Activated CD8-positive, alpha-beta memory T cell treated with anti-CD3 and anti-CD28 coated beads for 24 hours (primary cell): Measurements from ENCODE around the gene TSHR.
A peak's percentile ranks its signal among the peaks of the same experiment; 100 is the strongest.
"Not testable (repeated sequence)": the region's sequence is repeated elsewhere in the genome, so short reads cannot be mapped to it uniquely, and the experiment has no call there.

Source experiments
- DNase-seq: peaks from one replicate; pipeline ENCODE4 v3.0.0-alpha.2; 2020

Gene TSHR

DNA sequence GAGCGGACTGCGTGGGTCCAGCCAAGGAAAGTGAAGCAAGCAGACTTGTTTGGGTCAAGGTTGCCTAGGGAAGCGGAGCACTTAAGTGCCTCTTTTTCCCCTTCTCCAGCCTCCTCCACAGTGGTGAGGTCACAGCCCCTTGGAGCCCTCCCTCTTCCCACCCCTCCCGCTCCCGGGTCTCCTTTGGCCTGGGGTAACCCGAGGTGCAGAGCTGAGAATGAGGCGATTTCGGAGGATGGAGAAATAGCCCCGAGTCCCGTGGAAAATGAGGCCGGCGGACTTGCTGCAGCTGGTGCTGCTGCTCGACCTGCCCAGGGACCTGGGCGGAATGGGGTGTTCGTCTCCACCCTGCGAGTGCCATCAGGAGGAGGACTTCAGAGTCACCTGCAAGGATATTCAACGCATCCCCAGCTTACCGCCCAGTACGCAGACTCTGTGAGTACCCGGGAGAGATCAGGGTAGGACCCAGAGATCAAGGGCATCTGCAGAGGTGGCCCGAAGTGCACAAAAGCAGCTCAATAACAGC lies at the start of gene TSHR:
TSHR (plus strand) TSS at position 206 of the 526 bp plus-strand sequence; CDS start at position 266, 60 bp downstream.
- DNase-seq = peak; percentile 70

DNA sequence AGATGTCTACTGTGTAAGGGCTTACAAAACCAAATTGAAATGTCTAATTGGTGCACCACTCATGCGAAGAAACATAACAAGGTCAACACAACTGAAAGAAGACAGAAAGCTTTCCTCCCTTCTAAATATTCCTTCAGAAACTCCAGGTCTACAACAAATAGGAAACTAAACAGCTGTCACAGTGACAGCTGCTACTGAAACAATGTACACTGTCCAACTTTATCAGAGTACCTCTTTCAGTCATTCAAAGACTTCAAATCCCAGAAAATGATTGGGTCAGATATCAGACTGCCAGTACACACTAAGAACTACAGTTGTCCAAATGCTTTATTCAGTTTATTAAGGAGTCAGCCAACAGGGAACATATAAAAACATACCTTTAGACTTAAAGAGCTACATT lies 49.1 kb upstream of the TSHR start:
- DNase-seq = no peak

DNA sequence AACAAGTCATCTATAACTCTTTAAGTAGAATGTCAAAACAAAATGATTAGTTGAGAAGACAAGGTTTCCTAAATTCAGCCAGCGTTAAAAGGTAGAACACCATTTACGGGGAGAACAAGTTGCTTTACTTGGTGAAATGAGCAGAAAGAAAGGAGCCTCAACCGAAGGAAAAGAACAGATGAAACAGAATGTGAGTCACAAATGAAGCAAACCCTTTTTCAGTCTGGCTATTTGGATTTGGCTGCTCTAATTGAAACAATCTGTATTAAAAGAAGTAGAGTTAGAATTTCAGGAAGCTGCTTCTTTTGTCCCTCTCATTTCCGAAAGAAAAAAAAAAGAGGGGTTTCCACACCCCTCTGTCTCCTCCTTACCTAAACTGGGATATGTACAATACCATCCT lies 48.5 kb upstream of the TSHR start:
- DNase-seq = no peak

DNA sequence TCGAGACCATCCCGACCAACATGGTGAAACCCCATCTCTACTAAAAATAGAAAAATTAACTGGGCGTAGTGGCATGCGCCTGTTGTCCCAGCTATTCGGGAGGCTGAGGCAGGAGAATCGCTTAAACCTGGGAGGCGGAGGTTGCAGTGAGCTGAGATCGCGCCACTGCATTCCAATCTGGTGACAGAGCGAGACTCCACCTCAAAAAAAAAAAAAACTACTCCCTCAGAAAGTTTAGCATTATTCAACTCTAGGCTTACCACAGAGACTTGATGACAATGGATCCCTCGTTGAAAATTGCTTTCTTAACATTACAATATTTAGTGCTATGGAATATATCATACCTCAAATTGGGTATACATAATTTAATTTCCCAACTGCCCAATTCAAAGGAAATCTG lies 43.4 kb upstream of the TSHR start:
- DNase-seq = not testable (repeated sequence)

DNA sequence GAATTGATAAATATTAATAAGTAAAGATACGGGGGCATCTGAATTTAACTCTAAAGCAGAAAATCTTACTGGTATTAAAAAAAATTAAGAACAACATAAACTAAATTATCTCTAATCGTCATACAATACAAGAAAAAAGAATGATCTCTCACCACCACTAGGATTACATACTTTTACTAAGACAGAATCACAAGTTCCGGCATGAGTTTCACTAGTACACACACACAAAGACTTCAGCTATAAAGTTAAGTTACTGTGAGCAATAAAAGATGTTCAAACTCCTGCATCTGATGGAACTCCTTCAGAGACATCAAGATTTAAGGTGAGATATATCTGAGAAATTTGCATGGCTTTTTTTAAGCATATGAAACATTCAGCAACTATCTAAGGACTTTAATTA lies 35.8 kb upstream of the TSHR start:
- no peak for DNase-seq

DNA sequence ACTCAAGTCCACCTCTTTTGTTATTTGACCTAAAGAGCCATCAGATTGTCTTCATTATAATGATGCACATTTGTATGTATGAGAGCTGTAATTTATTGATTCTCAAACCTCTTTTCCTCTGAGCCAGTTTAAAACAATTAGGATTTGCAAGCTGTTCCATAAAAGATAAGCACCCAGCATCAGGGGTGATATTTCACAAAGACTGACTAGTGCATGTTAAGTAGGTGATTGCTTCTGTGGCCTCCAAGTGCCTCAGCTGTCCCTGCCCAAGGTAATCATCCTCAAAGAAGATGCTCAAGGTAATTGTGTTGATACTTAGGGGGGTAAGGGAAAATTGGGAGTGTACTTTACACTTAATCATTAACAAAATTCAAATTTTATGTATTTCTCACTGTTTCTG lies 32.1 kb upstream of the TSHR start:
- no peak for DNase-seq

DNA sequence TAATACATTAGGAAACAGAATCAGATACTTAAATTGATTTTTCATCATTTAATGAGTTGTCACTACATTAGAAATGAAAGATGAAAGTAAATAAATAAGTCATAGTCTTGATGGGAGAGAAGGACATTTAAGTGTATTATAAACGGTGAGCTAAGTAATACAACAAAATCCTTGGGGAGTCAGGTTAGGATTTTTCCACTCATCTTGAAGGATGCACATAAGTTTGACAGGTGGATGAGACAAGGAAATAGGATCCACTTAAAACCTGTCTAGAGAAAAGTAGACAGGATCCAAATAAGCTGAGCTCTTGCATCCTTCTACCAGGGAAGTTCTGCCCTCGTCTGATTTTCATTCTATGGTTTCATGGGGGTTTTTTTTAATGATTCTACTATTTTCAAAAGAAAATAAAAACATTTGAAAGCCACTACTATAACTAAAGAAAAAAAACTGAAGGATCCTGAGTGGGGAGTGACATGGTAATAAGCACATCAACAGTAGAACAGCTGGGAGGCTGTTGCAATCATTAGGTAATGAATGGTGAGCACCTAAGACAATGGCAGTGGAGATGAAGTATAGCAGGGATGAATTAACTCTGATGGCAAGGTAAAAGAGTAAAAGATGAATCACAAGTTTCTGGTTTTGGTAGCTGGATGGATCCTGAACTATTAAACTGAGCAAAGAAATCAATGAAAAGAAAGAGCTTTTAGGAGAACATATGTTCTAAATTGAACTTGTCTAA lies 30.9 kb upstream of the TSHR start:
- DNase-seq = no peak

DNA sequence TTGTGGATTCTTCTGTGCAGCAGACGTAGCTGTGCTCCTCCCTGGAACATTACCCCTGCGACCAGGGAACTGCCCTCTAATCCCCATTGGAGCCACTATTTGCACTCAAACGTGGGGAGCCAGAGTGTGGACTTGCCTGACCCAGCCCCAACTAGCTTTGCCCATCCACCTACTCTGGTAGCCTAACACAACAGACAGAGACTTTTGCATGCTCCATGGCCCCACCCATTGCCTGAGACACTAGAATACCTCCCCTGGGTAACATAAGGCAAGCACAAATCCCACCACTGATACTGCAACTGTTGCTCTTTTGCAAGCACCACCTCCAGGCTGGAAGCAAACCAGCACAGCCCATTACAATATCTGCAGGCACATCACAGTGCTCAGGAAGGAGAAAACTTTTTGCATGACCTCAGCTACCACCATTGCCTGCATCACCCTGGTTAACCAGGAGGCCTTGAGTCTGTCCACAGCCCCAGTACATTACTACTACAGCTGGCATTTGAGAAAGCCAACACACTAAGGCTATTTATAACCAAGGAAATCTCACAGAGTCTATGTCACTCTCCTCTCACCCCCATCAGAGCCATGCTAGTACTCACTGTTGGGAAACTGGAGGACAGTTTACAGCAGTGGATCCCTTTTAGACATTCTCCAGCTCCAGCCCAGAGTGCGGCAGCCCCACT lies 28.9 kb upstream of the TSHR start:
- no peak for DNase-seq

DNA sequence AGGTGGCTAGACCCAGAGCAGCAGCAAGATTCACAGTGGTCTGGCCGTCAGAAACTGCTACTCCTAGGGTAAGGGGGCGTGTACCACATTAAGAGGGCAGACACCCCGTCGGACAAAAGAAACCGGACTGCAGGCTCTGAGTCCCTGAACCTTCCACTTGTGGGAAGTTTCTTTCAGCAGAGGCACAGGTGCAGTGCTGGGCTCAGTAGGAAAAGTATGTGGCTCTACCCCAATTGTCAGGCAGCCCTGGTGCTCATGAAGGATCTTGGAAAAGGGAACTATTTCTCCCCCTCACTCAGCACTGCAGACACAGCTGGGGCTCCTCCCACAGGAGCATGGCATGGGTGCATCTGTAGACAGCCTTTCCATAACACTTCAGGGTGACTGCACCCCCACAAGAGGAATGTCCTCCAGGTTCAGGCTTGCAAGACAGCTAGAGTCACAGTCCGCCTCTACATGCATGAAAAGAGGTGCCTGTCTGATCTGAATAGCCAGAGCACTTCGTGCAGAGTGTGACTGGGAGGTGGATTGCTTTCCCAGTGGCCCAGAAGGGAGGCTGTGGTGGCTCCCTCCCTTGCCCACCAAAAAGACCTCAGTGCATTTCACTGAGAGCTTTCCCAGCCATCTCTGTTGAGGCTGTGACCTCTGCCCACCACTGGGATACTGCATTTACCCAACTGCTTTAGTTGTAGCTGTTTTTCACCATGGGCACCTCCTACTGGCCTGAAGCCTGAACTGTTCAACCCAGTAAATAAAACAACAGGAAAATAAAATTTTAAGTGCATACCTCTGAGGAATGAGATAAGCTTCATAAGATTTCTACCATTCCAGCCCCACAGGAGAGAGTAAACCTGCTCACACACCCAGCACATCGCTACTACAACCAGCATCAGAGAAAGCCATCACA lies 28.1 kb upstream of the TSHR start:
- DNase-seq = no peak

DNA sequence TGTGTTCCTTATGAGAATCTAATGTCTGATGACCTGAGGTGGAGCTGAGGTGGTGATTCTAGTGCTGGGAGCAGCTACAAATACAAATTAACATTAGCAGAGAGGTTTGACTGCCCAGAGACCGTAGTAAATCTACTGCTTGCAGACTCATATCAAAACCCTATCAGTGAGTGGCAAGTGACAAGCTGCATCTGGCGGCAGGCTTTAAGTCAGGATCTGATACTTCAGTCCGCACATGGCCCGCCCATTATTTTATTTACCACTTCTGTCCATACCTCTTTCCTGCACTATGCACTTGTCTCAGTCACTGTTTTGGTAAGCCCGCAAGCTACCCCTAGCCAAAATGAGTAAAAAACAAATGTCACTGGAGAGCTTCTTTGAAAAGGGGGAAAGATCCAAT lies 25.3 kb upstream of the TSHR start:
- no peak for DNase-seq

DNA sequence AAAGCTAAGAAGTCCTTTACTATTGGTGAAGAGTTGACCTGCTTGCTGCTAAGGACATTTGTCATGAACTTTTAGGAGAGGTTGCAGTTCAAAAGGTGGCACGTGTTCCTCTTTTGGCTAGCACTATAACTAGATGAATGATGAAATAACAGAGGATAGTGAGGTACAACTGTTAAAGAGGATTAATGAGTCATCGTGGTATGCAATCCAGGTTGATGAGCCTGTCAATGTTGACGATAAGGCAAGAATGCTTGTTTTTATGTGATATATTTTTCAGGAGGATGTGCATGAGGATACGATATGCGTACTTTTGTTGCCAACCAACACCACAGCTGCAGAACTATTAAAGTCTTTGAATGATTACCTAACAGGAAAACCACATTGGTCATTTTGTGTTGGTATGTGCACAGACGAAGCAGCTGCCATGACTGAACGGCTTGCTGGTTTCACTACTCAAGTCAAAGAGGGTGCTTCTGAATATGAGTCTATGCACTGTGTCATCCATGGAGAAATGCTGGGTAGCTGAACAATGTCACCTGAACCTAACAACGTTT lies 24.5 kb upstream of the TSHR start:
- no peak for DNase-seq

DNA sequence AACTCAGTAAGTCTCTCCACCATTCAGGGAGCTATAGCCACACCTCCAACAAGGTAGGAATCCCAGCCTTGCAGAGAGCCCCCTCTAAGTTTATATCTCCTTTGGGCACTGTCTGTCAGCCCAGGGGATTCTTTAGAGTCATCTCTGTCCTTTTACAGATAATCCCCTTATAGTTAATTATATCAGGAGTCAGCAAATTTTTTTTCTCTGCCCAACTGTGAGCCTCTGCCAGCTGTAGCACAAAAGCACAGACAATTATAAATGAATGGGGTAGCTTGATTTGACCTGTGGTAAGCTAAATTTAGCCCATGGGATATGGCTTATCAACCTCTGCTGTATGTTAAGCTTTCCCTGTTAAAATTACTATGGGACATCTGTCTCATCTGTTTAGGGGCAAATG lies 22.1 kb upstream of the TSHR start:
- DNase-seq = no peak

DNA sequence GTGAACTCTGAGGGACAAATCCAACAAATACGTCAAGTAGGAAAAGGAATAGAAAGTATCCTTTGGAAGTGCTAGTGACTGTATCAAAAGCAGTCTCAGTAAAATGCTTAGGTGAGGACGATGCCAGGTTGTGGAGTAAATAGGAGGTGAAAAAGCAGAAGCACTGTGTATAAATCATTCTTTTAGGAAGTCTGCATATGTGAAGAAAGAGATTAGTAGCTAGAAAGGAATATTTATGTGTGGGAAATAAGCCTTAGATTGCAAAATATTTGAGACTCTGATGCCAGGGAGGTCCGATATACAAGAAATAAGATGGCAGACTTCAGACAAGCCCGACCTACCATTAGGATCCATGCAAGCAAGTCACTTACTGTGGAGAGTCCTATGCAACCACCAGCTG lies 21.7 kb upstream of the TSHR start:
- DNase-seq = no peak

DNA sequence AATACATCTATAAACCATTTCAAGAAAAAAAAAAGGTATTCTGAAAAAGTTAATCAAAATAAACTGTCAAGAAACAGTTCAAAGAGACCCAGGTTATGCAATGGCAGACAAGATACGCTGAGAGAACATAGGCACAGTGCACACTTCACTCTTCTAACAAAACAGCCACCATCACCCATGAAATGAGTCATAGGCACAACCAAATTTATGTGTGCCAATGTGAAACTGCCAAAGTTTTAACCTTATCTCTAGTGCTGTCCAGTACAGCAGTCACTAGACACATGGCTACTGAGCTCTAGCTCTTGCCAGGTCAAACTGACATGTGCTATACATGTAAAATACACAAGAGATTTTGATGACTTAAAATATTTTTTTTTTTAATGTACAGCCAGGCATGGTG lies 15.3 kb upstream of the TSHR start:
- DNase-seq = no peak

DNA sequence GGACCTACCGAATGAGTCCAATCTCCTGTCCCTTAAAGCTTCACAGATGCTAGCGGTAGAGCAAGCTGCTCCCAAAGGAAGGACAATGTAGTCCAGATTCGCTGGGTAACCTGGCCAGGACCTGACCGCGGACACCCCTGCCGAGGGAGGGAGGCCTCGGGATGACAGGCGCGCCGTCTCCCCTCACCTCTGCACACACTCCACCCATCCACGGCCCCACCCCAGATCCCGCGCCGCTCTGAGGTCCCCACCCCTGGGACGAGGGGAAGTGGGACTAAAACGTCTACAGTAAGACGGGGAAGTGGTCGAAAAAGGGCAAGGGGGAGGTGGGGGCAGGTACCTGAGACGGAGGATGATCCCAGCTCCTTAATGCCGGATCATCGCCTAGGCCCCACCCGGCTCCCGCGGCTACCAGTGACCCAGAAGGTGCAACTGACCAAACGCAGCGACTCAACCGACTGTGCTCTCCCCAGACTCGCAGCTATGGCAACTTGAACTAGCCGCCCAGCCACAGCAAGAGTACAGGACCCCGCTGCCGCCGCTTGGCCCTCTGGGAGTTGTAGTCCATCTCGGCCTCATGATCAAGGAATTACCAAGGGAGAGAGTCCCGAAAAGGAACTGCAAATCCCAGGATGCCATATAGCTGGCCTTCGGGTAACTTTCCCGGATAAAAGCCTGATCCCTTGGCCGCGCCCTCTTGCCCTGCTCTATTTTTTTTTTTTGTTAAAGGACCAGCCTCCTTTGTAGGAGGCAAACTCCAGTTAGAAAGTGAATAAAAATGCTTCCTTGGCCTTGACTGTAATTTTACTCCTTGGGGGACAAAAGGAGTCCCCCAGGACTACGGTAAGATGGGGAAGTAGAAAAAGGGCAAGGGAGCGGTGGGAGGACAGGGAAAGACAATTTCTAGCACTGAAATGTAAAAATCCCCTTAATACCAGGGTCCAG lies 13.9 kb upstream of the TSHR start, which contains the start of gene CEP128:
CEP128 (minus strand) TSS at position 498 of the 945 bp plus-strand sequence.
- DNase-seq = peak; percentile 92

DNA sequence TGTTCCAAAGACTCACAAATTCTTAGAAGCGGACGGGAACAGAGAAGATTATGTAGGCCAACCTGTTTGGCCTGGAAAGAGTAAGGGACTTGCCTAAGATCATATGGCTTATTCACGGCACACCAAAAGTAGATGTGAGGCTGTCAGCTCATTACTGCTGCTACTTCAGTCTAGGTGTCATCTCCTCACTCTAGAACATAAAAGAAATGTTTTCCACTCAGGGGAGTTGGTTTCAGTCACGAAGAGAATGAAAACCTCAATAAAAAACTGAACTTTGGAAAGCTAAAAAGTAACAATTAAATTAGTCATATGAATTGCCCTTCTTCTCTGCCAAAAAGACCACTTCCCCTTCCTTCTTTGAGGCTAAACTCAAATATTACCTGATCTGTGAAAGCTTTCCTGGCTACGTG lies 13.2 kb upstream of the TSHR start:
- no peak for DNase-seq

DNA sequence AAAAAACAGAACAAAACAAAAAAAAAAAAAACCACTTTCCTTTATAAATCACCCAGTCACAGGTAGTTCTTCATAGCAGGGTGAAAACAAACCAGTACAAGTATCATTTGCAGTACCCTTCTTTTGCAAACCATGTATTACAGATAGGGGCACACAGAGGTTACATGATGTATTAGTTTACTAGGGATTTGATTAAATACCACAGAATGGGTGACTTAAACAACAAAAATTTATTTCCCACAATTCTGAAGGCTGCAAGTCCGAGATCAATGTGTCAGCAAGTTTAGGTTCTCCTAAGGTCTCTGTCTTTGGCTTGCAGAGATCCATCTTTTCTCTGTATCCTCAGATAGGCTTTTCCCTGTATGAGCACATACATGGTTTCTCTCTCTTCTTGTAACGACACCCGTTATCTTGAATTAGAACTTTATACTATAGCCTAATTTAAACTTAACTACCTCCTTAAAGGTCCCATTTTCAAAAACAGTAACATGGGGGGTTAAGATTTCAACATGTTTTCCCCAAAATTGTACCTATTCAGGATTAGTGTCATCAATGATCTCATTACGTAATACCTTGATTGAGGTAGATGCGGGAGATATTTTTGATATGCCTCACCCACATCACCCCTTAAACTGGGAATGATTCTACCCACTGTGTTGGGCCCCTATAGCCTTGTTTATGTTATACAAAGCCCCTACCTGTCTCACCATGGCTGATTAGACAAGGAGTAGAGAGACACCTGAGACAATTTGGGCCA lies 10.4 kb upstream of the TSHR start:
- DNase-seq = no peak

DNA sequence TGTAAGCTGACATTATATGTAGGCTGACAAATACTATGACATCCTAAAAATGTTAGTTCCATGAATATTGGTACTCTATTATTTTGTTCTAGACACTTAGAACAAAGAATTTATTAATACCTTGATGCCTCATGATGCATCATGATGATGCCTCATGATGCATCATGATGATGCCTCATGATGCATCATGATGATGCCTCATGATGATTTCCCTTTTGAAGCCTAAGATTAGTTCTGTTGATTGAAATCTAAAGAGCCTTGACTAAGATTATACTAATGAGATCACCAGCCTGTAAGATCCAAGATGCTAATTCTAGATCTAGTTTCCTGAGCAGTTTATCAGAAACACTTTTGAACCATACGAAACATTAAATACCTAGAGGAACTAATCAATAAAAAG lies 9.2 kb upstream of the TSHR start:
- DNase-seq = no peak

DNA sequence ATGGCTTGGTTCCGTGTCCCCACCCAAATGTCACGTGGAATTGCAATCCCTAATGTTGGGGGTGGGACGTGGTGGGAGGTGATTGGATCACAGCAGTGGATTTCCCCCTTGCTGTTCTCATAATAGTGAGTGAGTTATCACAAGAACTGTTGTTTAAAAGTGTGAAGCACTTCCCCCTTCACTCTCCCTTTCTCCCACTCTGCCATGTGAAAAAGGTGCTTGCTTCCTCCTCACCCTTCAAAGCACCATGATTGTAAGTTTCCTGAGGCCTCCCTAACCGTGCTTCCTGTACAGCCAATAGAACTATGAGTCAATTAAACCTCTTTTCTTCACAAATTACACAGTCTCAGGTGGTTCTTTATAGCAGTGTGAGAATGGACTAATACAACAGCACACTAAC lies 8.6 kb upstream of the TSHR start:
- DNase-seq = no peak

DNA sequence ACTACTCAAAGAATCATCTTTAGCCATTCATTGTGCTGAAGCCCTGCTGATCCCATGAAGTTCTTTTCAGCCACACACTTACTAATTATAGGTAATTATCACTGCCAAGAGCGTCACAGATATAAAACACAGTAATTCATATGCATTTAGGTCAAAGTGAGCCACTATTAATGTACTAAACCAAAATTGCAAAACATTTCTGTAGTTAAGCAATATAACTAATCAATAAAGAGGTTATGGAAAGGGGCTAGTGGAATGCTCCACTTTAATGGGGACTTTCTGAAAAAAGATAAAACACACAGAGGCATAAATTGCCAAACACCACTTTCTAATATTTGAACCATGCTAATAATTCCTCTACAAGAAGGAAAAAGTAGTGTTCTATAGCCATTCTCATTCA lies 7.1 kb upstream of the TSHR start:
- no peak for DNase-seq

DNA sequence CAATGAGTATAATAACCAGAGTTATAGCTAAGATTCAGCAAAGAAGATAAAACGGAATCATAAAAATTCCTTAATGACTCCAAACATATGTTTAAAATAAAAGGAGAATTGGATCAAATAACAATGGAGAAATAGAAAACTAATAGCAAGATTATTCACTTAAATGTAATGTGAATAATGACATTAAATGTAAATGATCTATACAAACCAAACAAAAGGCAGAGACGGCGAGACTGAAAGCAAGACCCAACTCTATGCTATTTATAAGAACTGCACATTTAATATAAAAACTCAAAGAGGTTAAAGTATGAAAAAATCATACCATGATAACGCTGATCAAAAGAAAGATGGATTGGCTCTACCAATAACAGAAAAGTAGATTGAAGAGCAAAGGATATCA lies 3.9 kb upstream of the TSHR start:
- no peak for DNase-seq
